H9 (cell line): ENCODE measurements around the gene CCDC33. TPM values are rescaled to one million over a fixed set of nuclear protein-coding genes. Genes with fewer than 3 reads are reported as not detected.

ENCODE experiments used
- DNase-seq: peaks from one replicate; pipeline ENCODE4 v3.0.0-alpha.2; 2017
- H2AFZ ChIP-seq: one replicate; pipeline ENCODE4 v1.6.1; 2013; ENCODE audit warnings: mild to moderate bottlenecking, low read length, control low read depth, moderate library complexity
- H2AK5ac ChIP-seq: 2 replicates; pipeline ENCODE4 v1.6.1; 2013; ENCODE audit warnings: low read length, control low read depth, mixed read lengths; ENCODE audit not compliant: insufficient read length
- H2BK120ac ChIP-seq: one replicate; pipeline ENCODE4 v1.6.1; 2013; ENCODE audit warnings: low read depth, mild to moderate bottlenecking, low read length, control low read depth, inconsistent platforms; ENCODE audit not compliant: poor library complexity, severe bottlenecking
- H2BK12ac ChIP-seq: 2 replicates; pipeline ENCODE4 v1.6.1; 2013; ENCODE audit warnings: low read length, control low read depth, mixed read lengths, low read depth; ENCODE audit not compliant: insufficient read length
- H2BK15ac ChIP-seq: 2 replicates; pipeline ENCODE4 v1.6.1; 2013; ENCODE audit warnings: low read depth, low read length, control low read depth
- H2BK20ac ChIP-seq: one replicate; pipeline ENCODE4 v1.6.1; 2013; ENCODE audit warnings: low read depth, mild to moderate bottlenecking, low read length, control low read depth, inconsistent platforms; ENCODE audit not compliant: poor library complexity, severe bottlenecking
- H2BK5ac ChIP-seq: 2 replicates; pipeline ENCODE4 v1.6.1; 2013; ENCODE audit warnings: low read length, control low read depth, mixed read lengths; ENCODE audit not compliant: insufficient read length
- H3K14ac ChIP-seq: 2 replicates; pipeline ENCODE4 v1.6.1; 2013; ENCODE audit warnings: low read length, control low read depth; ENCODE audit not compliant: insufficient read depth
- H3K18ac ChIP-seq: 2 replicates; pipeline ENCODE4 v1.6.1; 2013; ENCODE audit warnings: low read depth, mild to moderate bottlenecking, mixed read lengths, low read length, control low read depth; ENCODE audit not compliant: insufficient read length
- H3K23ac ChIP-seq: 2 replicates; pipeline ENCODE4 v1.6.1; 2013; ENCODE audit warnings: low read length, control low read depth, mixed read lengths, low read depth; ENCODE audit not compliant: insufficient read length
- H3K23me2 ChIP-seq: 2 replicates; pipeline ENCODE4 v1.6.1; 2013; ENCODE audit warnings: low read depth, mild to moderate bottlenecking, mixed read lengths, low read length, control low read depth; ENCODE audit not compliant: insufficient read length, poor library complexity, severe bottlenecking
- H3K27ac ChIP-seq: 2 replicates; pipeline ENCODE4 v1.5.1; 2013; ENCODE audit warnings: low read length, control low read depth, mixed read lengths, low read depth; ENCODE audit not compliant: insufficient read length
- H3K27me3 ChIP-seq: 2 replicates; pipeline ENCODE4 v1.6.1; 2013; ENCODE audit warnings: low read length, control low read depth, inconsistent platforms; ENCODE audit not compliant: insufficient read depth
- H3K4ac ChIP-seq: 2 replicates; pipeline ENCODE4 v1.6.1; 2013; ENCODE audit warnings: low read depth, mild to moderate bottlenecking, control low read depth, inconsistent platforms, low read length, moderate library complexity
- H3K4me1 ChIP-seq: 2 replicates; pipeline ENCODE4 v1.6.1; 2013; ENCODE audit warnings: low read length, control low read depth, inconsistent platforms; ENCODE audit not compliant: insufficient read depth
- H3K4me2 ChIP-seq: 2 replicates; pipeline ENCODE4 v1.6.1; 2013; ENCODE audit warnings: low read length, control low read depth, mixed read lengths; ENCODE audit not compliant: insufficient read length, insufficient read depth
- H3K56ac ChIP-seq: 2 replicates; pipeline ENCODE4 v1.6.1; 2013; ENCODE audit warnings: low read depth, mild to moderate bottlenecking, mixed read lengths, low read length, control low read depth; ENCODE audit not compliant: insufficient read length
- H3K79me1 ChIP-seq: 2 replicates; pipeline ENCODE4 v1.6.1; 2013; ENCODE audit warnings: low read depth, mild to moderate bottlenecking, moderate library complexity, low read length, control low read depth, inconsistent platforms; ENCODE audit not compliant: insufficient read depth, poor library complexity, severe bottlenecking
- H3K79me2 ChIP-seq: 2 replicates; pipeline ENCODE4 v1.6.1; 2013; ENCODE audit warnings: low read length, control low read depth, inconsistent platforms; ENCODE audit not compliant: insufficient read depth
- H3K9ac ChIP-seq: 2 replicates; pipeline ENCODE4 v1.6.1; 2013; ENCODE audit warnings: low read length, control low read depth, mixed read lengths; ENCODE audit not compliant: insufficient read length; ENCODE audit errors: extremely low read depth
- H3K9me3 ChIP-seq: one replicate; pipeline ENCODE4 v1.6.1; 2013; ENCODE audit warnings: low read depth, low read length, inconsistent platforms; ENCODE audit not compliant: control insufficient read depth
- H3T11ph ChIP-seq: one replicate; pipeline ENCODE4 v1.6.1; 2013; ENCODE audit warnings: mild to moderate bottlenecking, low read length, control low read depth, inconsistent platforms
- H4K20me1 ChIP-seq: one replicate; pipeline ENCODE4 v1.6.1; 2013; ENCODE audit not compliant: control insufficient read depth, insufficient read length, insufficient read depth
- H4K5ac ChIP-seq: 2 replicates; pipeline ENCODE4 v1.6.1; 2013; ENCODE audit warnings: low read depth, mild to moderate bottlenecking, mixed read lengths, low read length, control low read depth; ENCODE audit not compliant: insufficient read length
- H4K8ac ChIP-seq: replicated peaks from 2 replicates; pipeline ENCODE4 v1.6.1; 2013; ENCODE audit warnings: low read length, control low read depth, mixed read lengths, low read depth; ENCODE audit not compliant: insufficient read length
- H4K91ac ChIP-seq: 2 replicates; pipeline ENCODE4 v1.6.1; 2013; ENCODE audit warnings: low read depth, mild to moderate bottlenecking, moderate library complexity, mixed read lengths, low read length, control low read depth; ENCODE audit not compliant: insufficient read length
- H3K27ac Mint-ChIP-seq, 3 experiments: 2 replicates in 2 of 3; 3 replicates in 1 of 3; pipeline ENCODE4 v1.8.0; 2020 to 2021; ENCODE audit warnings: mixed read lengths in 3 of 3, mild to moderate bottlenecking in 1 of 3, moderate library complexity in 1 of 3
- H3K27me3 Mint-ChIP-seq: 2 replicates; pipeline ENCODE4 v1.8.0; 2021; ENCODE audit warnings: low read depth, mild to moderate bottlenecking, moderate library complexity, mixed read lengths
- H3K36me3 Mint-ChIP-seq, 3 experiments: 2 replicates in 2 of 3; 3 replicates in 1 of 3; pipeline ENCODE4 v1.8.0; 2020 to 2021; ENCODE audit warnings: low read depth in 3 of 3, mixed read lengths in 3 of 3; ENCODE audit not compliant: insufficient read depth in 1 of 3
- H3K4me1 Mint-ChIP-seq, 2 experiments: 2 replicates each; pipeline ENCODE4 v1.8.0; 2020; ENCODE audit warnings: mixed read lengths in 2 of 2
- H3K4me3 Mint-ChIP-seq, 2 experiments: 2 replicates in 1 of 2; 3 replicates in 1 of 2; pipeline ENCODE4 v1.8.0; 2020 to 2021; ENCODE audit warnings: mild to moderate bottlenecking in 2 of 2, mixed read lengths in 2 of 2, moderate library complexity in 1 of 2
- H3K9me3 Mint-ChIP-seq, 2 experiments: 2 replicates in 1 of 2; 3 replicates in 1 of 2; pipeline ENCODE4 v1.8.0; 2020; ENCODE audit warnings: mild to moderate bottlenecking in 2 of 2, mixed read lengths in 2 of 2, moderate library complexity in 1 of 2
- CTCF ChIP-seq: fragments of 200-600 bp; sonication (generic); conservative IDR thresholded peaks from 3 replicates; pipeline ENCODE4 v1.8.0; 2021; ENCODE audit warnings: antibody characterized with exemption, mild to moderate bottlenecking
- WGBS: extraction: QIAGEN DNeasy Blood & Tissue Kit; methylation state at CpG from one replicate; pipeline ENCODE4 v1.1.7; 2013; ENCODE audit warnings: missing lambda C conversion rate, low lambda C conversion rate, mixed read lengths; ENCODE audit not compliant: insufficient read length; ENCODE audit errors: extremely low coverage; 5-methylcytosine and 5-hydroxymethylcytosine counted together
- total RNA-seq: library from RNA; stranded (reverse); gene quantifications from 2 replicates; pipeline ENCODE4 v1.2.1, GENCODE V29; 2021

Gene CCDC33
- total RNA-seq, 1 experiment from 2014 or later = 4.6 TPM

GRCh38 chr15:74381190-74381453 is 145.0 kb downstream of the CCDC33 start:
- Histone ChIP-seq H4K8ac (no peak overlapping the region), H3K18ac (no peak overlapping the region), H4K5ac (no peak overlapping the region), H2BK12ac (no peak overlapping the region), H3K9me3 (no peaks in the 10 kb centered on the region), H3K4ac (no peak overlapping the region), H2BK20ac (no peak overlapping the region), H3K4me2 (no peak overlapping the region), H3K9ac (no peak overlapping the region), H4K20me1 (no peaks in the 10 kb centered on the region), H3K14ac (no peak overlapping the region), H3K4me1 (no peaks in the 10 kb centered on the region), H3K27me3 (no peaks in the 10 kb centered on the region), H2BK15ac (no peak overlapping the region), H3K27ac (no peak overlapping the region), H3K79me1 (no peaks in the 10 kb centered on the region), H2AFZ (no peak overlapping the region), H3T11ph (no peak overlapping the region), H3K23ac (no peak overlapping the region), H3K23me2 (no peaks in the 10 kb centered on the region), H2BK5ac (no peak overlapping the region), H3K56ac (no peak overlapping the region), H4K91ac (no peak overlapping the region), H2AK5ac (no peak overlapping the region), H2BK120ac (no peak overlapping the region), H3K79me2 (no peaks in the 10 kb centered on the region)
- no peak overlapping the region for H3K4me3 Mint-ChIP-seq
- no CpG with 5 or more reads among the region's 2 CpGs for WGBS
- no peak overlapping the region for H3K27ac Mint-ChIP-seq
- no peak for TF ChIP-seq CTCF
- no peaks in the 10 kb centered on the region for H3K36me3 Mint-ChIP-seq
- H3K27me3 Mint-ChIP-seq = no peaks in the 10 kb centered on the region; the same call in none of the 2 replicates
- H3K4me1 Mint-ChIP-seq = peaks cover 11 to 25% of the 10 kb centered on the region in 2 experiments
- H3K9me3 Mint-ChIP-seq = no peaks in the 10 kb centered on the region
- DNase-seq = no peak
